Ascending aorta (tissue), 2 donors: ENCODE measurements around the gene PEX11G. TPM values are rescaled to one million over a fixed set of nuclear protein-coding genes. Genes with fewer than 3 reads are reported as not detected.

Experiments used
- DNase-seq, 2 donors: peaks; one replicate each; pipeline ENCODE4 v3.0.0-alpha.2; 2019; ENCODE audit warnings: low spot score in 2 of 2
- H3K27ac ChIP-seq, 2 donors: fragments of 200-600 bp; sonication (generic); one replicate each; pipeline ENCODE4 v1.5.1; 2016 to 2017; ENCODE audit warnings: mild to moderate bottlenecking in 1 of 2
- H3K27me3 ChIP-seq: fragments of 200-600 bp; sonication (generic); one replicate; pipeline ENCODE4 v1.5.1; 2017
- H3K36me3 ChIP-seq, 2 donors: fragments of 200-600 bp; sonication (generic); one replicate each; pipeline ENCODE4 v1.5.1; 2016
- H3K4me1 ChIP-seq, 2 donors: fragments of 200-600 bp; sonication (generic); one replicate each; pipeline ENCODE4 v1.5.1; 2016 to 2017; ENCODE audit warnings: mild to moderate bottlenecking in 1 of 2
- H3K4me3 ChIP-seq, 2 donors: fragments of 200-600 bp; sonication (generic); one replicate each; pipeline ENCODE4 v1.5.1; 2016 to 2017; ENCODE audit warnings: mild to moderate bottlenecking in 1 of 2
- H3K9me3 ChIP-seq, 2 donors: fragments of 200-600 bp; sonication (generic); one replicate each; pipeline ENCODE4 v1.5.1; 2016
- CTCF ChIP-seq, 3 experiments: fragments of 200-600 bp in 2 of 3; fragments of 450-650 bp in 1 of 3; sonication (generic) in 2 of 3; IDR thresholded peaks; one replicate each; pipeline ENCODE4 v1.5.1; 2016 to 2019; ENCODE audit warnings: antibody characterized with exemption in 3 of 3, mild to moderate bottlenecking in 1 of 3, moderate library complexity in 1 of 3
- intact Hi-C: fragments of 100-400 bp; cut with DNase I; formaldehyde crosslinking; loops from one replicate; pipeline ENCODE4 v1.15.1; 2023
- total RNA-seq: library from RNA; depleted of rRNA; stranded (reverse); fragments of >200 nt; gene quantifications from one replicate; pipeline ENCODE4 v1.1.0, GENCODE V29; 2016

Gene PEX11G
- total RNA-seq, 1 donor from 2014 or later, result not detected

- TF ChIP-seq CTCF (IDR thresholded peaks at IDR 0.05), result no peak
- Histone ChIP-seq H3K27me3 (no peaks in the 10 kb centered on the region), H3K27ac (no peak overlapping the region), H3K36me3 (peaks cover 9 to 15% of the 10 kb centered on the region in 2 donors), H3K4me3 (no peak overlapping the region), H3K4me1 (no peaks in the 10 kb centered on the region), H3K9me3 (no peaks in the 10 kb centered on the region)
- DNase-seq, result no peak
- intact Hi-C loops, result no loop called here
These were observed 13.2 kb downstream of the PEX11G start for GRCh38 chr19:7475665-7476064.

DNA sequence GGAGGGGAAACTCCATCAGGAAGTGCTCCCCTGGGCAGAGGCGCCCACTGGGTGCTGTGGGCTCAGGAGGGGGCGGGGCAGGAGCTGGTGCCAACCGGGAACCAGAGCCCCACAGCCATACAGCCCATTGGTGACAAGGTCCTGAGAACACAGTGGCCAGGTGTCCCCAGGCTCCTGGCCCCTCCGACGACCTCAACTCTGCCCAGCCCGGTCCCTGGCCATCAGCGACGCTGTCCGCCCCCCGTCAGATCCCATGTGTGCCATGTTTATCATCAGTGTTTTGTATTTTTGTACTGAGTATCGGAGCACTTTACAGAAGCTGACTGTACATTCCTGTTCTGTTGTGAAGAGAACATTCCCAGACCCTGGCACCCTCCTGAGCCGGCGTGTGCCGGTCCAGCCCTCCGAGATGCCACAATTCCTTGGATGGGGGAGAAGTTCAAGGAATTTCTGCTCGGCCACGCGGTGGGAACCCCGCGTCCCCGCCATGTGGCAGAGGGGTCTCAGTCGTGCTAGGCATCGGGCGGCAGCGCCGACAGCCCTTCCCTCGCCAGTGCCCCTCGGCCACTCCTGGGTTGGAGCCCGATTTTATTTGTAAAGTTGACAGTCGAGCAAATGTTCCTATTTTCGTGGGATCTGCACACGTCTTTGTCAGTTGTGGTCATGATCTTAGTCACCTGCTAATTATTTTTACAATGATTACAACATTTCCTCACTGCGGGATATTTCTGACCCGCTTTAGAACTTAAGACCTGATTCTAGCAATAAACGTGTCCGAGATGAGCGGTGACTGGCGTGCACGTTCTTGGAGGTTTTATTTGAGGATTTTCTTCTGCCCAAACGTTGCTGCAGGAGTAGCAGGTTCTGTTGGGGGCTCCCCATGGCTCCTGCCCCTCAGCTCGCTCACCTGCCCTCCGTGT, 16.9 kb downstream of the PEX11G start:
- H3K4me3 ChIP-seq, result no peak overlapping the region
- intact Hi-C loops, result no loop called here
- H3K9me3 ChIP-seq, result no peaks in the 10 kb centered on the region
- no peaks in the 10 kb centered on the region for H3K27me3 ChIP-seq
- TF ChIP-seq CTCF (IDR thresholded peaks at IDR 0.05), result no peak
- DNase-seq, result no peak
- peaks cover 46 to 52% of the 10 kb centered on the region in 2 donors for H3K36me3 ChIP-seq
- H3K4me1 ChIP-seq, result no peaks in the 10 kb centered on the region
- H3K27ac ChIP-seq, result no peak overlapping the region

DNA sequence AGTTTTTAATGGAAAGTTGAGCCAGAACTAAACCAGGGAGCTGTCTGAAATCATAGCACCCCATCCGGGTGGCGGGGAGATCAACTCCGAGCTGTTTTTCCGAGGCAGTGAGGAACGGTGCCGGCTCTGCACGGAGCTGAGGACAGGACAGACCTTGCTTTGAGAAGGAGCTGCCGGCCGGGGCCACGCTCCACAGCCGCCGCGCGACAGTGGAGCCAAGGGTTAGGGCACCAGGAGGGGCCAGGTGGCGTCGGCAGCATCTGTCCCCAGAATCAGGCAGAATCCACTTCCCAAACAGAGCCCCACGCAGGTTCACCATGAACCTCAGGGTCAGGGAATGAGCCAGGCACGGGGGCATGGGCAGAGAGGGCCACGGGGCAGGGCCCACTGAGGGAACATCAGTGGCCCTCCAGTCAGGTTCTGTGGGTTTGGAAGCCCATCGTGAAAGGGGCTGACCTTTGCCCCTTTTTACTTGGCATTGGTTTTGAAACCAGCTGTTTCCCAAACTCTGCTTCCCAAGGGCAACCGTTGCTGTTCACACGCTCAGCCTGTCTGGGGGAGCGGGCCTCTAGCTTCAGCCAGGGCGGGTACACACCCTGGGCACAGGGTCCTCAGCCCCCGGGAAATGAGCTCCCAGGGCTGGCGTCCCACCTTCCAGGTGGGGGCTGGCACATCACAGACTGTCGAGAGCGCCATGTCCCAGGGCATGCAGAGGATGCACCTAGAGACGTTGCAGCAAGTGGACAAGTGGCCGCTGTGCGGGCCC, 18.1 kb downstream of the PEX11G start:
- H3K36me3 ChIP-seq, result peaks cover 49 to 55% of the 10 kb centered on the region in 2 donors

DNA sequence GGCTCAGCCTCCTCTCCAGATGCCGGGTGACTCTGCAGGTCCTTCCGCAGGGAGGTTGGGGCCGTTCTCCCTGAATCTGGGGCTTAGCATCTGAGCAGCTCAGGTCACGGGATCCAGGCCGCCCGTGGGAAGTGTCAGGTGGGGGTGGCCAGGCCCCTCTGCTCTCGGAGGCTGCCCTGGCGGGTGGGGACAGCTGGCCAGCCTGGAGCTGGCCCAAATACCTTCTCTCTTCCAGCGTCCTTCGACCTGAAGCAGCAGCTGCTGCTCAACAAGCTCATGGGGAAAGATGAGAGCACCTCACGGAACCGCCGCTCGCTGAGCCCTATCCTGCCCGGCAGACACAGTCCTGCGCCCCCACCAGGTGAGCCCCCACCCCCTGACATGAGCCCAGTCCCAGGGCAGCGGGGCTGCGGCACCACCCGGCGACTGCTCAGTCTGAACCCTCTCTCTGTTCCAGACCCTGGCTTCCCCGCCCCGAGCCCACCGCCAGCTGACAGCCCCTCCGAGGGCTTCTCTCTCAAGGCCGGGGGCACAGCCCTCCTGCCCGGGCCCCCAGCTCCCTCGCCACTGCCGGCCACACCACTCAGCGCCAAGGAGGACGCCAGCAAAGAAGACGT, 19.1 kb downstream of the PEX11G start:
- intact Hi-C loops, result no loop called here
- DNase-seq, result no peak
- Histone ChIP-seq H3K36me3 (peaks cover 59 to 64% of the 10 kb centered on the region in 2 donors), H3K27ac (no peak overlapping the region), H3K4me1 (no peaks in the 10 kb centered on the region), H3K9me3 (no peaks in the 10 kb centered on the region), H3K4me3 (no peak overlapping the region), H3K27me3 (no peaks in the 10 kb centered on the region)
- TF ChIP-seq CTCF (IDR thresholded peaks at IDR 0.05), result no peak

More for the DNA sequence above, 18.1 kb downstream of the PEX11G start:
- intact Hi-C loops, result no loop called here
- H3K4me1 ChIP-seq, result no peaks in the 10 kb centered on the region
- H3K4me3 ChIP-seq, result no peak overlapping the region
- DNase-seq, result no peak
- H3K27ac ChIP-seq, result no peak overlapping the region
- no peaks in the 10 kb centered on the region for H3K9me3 ChIP-seq
- no peak for TF ChIP-seq CTCF (IDR thresholded peaks at IDR 0.05)
- H3K27me3 ChIP-seq, result no peaks in the 10 kb centered on the region

DNA sequence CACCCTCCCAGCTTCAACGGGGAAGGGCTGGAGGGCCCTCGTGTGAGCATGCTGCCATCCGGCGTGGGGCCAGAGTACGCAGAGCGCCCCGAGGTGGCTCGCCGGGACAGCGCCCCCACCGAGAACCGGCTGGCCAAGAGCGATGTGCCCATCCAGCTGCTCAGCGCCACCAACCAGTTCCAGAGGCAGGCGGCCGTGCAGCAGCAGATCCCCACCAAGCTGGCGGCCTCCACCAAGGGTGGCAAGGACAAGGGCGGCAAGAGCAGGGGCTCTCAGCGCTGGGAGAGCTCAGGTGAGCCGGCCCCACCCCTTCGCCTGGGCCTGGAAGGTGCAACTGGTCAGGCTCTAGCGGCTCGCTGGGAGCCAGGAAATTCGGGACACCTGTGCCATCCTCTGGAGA, 20.0 kb downstream of the PEX11G start:
- no peak overlapping the region for H3K4me3 ChIP-seq
- no peak overlapping the region for H3K27ac ChIP-seq
- H3K9me3 ChIP-seq, result no peaks in the 10 kb centered on the region
- no peak for TF ChIP-seq CTCF (IDR thresholded peaks at IDR 0.05)
- no peaks in the 10 kb centered on the region for H3K4me1 ChIP-seq
- no peaks in the 10 kb centered on the region for H3K27me3 ChIP-seq
- peaks cover 68 to 73% of the 10 kb centered on the region in 2 donors for H3K36me3 ChIP-seq
- DNase-seq, result no peak
- intact Hi-C loops, result no loop called here
